Hematopoietic multipotent progenitor cell (in vitro differentiated cells): ENCODE data around the gene HOXB5. TPM values are rescaled to one million over a fixed set of nuclear protein-coding genes. Genes with fewer than 3 reads are reported as not detected.
A peak's percentile ranks its signal among the peaks of the same experiment; 100 is the strongest.

Experiments used
- DNase-seq, 3 donors: peaks; one replicate each; pipeline ENCODE4 v3.0.0-alpha.2; 2011 to 2015; ENCODE audit warnings: low read depth in 2 of 3, low spot score in 2 of 3
- total RNA-seq: library from RNA; depleted of rRNA; stranded (reverse); fragments of >200 nt; gene quantifications from one replicate; pipeline ENCODE4 v1.2.3, GENCODE V29; 2012

HOXB5 gene
- total RNA-seq, 1 donor = 0.54 TPM

DNA sequence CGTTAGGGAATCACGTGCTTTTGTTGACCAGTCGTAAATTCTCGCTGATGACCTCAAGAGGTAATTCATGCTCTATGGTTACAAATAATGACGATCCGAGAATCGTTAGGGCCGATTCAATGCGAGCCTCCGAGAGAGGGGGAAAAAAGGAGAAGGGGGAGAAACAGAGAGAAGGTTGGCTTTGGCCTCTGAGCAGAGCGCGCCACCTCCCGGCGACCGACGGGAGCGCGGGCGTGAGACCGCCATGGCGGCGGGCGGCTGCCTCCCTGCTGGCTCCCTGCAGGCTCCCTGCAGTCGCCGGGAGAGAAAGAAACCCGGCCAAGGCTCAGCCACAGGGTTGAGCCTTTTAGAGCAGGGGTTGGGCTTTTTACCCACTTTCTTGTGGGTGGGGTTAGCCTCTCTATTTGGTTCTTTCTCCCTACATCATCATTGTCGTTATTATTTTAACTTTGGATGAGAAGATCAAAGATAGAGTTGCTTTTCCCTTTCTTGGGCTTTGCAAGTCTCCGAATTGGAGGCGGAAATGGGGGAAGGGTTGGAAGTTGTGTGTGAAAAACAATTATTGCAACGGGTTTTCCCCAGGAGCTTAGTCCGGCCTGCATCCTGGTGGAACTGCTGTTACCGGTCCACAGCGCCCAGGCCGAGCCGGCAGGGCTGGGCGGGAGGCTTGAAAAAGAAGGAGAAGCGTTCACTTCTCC, 410 bp upstream of the HOXB5 start:
- DNase-seq = peak; percentile 60 to 86 (median 80)

- no peak for DNase-seq
Measured at GRCh38 chr17:48592577-48592976, 1.0 kb downstream of the HOXB5 start.

DNA sequence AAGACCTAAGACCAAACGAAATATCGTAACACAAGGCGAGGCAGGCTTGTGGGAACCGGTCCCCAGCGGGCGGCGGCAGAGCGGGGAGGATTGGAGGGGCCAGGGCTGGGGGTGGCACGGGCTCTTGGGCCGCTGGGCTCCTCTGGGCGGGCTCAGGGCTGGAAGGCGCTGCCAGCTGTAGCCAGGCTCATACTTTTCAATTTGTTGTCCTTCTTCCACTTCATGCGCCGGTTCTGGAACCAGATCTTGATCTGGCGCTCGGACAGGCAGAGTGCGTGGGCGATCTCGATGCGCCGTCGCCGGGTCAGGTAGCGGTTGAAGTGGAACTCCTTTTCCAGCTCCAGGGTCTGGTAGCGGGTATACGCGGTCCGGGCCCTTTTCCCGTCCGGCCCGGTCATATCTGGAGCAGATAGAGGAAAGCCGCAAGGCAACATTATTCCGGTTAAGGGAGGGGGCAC, 1.5 kb downstream of the HOXB5 start:
- no peak for DNase-seq

GRCh38 chr17:48591255-48592056, 2.1 kb downstream of the HOXB5 start:
- DNase-seq = no peak

GRCh38 chr17:48590607-48591161, 2.9 kb downstream of the HOXB5 start:
- DNase-seq = no peak

GRCh38 chr17:48589831-48590606, 3.6 kb downstream of the HOXB5 start, which contains the start of gene HOXB3:
Gene HOXB3 (minus strand): TSS chr17:48590241. CDS start chr17:48552474, 37,767 bp downstream.
- DNase-seq = peak in 1 of 3 donors; percentile 62

DNA sequence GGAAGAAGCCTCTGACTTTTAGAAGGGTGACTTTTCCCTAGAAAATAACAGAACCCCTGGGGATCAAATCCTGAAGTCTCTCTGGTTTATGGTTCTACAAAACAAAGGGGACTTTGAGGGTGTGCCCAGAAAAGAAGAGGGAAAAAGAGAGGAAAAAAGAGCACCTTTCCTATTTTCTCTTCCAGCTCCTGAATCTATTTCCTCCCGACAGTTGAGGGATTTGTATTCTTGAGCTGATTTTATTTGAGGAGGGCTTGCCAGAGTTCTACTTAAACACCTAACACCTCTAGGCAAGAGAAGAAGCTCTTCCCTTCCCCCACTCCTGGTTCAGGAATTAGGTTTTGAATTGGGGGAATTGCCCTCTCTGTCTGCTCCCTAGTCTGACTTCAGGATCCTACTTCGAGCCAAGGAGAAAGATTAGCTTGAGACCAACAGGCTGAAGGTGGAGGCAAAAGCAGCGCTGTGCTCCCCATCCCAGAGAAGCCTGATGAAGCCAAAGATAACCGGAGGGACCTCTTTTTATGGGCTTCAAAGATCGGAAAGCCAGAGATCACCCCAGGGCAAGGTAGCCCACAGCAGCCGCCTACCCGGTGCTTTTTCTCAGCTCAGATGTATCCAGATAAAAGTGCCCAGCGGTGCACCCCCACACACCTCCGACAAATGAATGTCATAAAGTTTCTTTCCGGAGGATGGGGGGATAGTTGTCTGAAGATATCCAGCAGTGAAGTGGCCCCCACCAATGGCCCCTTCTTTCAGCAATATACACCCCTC, 4.3 kb downstream of the HOXB5 start:
- DNase-seq = no peak

DNA sequence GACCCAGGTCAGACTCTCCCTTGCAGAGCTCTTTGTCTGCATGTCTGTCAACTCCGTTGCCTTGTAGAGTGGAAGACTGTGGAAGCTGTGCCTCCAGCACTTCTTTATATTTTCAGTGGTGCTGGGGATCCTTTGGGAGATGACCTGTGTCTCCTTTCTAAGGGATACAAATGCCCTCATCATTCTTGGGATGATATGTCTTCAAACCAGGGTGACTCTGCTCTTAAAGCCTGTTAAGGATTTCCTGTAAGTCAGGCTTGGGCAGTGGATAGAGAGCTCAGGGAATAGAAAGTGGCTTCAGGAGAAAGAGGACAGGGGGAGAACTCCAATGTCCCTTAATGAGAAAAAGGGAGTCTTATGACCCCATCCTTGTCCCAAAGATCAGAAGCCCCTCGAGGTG, 5.1 kb downstream of the HOXB5 start:
- no peak for DNase-seq

- no peak for DNase-seq
Measured at GRCh38 chr17:48588074-48588415, 5.5 kb downstream of the HOXB5 start.

DNA sequence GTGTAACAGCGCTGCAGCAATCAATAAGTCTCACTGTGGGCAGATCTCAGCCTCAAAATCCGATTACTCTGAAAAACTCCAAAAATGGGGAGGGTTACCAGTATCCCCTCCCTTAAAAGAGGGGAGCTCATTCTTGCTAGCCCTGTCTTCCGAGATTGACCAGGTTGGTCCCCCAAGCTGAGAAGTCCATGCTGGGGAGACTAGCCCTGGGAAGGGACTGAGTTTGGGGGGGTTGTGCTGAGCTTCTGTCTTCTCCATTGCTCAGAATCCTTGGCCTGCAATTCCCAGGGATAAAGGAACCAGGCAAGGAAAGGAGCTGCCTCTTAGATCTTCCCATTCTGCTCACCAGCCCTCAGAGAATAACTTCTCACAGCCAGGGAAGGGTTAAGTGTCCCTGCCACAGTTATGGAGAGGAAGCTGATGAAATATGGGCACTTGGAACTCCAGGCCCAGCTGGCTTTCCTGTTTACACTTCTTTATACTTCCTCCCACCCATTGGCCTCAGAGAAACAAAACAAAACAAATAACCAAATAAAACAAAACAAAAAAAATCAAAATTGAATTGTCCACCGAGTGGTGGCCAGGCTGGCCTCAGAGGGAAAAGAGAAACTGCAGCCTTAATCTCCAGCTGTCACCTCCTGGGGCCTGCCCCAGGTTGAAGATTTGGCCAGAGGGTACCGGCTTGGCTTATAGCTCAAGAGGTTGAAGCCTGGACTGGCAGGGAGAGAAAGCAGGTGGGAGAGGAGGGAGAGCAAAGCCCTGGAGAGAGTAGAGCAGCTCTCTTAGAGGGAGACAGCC, 6.1 kb downstream of the HOXB5 start:
- no peak for DNase-seq

DNA sequence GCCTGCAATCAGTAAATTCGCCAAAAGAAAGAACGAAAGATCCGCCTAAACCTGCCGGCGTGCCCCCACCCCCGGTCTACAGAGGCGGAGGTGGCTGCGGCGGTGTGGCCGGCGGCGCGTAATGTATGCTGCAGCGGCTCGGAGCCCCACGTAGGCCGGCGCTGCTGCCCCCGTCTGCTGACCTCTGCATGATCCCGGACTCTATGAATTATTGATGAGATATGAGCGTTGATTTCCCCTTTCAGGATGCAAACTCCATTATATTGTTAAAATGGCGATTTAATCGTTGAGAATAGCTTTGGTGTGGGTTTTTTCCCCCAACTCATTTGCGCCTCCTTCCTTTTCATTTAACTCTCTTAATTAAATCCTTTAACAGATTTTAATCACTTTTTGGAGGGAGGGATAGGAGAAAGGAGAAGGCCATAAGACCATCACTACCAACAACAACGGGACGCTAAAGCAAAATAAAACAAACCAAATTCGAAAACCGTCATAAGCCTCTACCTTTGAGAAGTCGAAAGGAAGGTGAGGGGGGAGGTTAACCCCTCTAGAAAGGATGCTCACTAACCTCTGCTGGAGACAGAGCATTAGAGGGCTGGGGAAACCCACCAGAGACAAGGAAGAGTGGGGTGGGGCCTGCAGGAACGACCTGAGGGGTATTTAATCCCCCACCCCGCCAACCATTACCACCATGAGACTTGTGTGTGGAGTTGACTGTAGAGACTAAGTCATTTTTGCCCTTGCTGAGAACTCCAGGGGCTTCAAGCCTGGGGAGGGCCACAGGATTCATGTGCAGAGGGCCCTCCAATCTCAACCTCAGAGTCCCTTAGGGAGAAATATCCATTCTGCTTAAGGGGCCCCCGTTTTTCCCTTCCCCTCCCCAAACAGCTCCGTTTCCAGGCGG, 7.0 kb downstream of the HOXB5 start:
- no peak for DNase-seq

DNA sequence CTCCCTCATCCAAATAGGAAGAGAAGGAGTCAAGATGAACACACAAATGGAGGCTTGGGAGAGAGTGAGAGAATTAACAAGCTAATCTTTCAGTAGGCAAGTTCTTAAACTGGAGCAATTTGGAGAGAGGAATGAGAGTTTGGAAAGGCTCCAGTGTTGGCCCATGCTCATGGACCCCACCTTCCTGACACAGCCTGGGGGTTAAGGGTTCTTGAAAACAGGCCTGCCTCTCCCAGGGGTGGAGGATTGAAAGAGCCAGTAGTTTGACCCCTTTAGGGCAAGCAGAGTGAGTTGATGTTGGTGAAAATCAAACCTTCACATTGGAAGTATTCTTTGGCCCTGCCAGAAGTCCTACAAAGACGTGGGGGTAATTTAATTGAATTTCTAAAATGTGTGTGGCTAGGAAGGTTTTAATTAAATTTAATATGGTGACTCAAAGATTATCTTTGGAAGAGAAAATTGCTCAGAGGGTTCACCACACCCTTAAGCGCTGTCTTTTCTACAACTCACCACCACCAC, 9.3 kb downstream of the HOXB5 start:
- DNase-seq = no peak

DNA sequence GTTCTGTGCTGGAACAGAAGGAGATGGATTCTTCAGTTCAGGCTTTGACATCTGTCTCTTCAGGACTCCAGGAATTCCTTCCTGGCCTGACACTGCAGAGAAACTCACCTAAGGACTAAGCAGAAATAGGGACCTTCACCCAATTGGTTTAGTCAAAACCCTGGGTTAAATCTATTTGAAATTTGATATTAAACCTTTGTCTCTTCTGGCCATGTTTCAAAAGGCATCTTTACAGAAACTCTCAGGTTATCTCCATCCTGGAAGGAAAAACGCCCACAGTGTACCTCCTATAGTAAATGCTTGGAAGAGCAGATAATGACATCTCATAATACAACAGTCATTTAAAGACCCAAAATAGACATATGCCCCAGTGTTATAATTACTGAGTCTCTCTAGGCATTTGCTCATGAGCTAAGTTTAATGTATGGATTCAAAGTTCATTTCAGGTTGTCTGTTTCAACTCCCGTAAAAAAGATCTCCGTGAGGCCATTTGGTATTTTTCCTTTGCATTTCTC, 9.8 kb downstream of the HOXB5 start:
- no peak for DNase-seq

GRCh38 chr17:48582750-48583069, 10.9 kb downstream of the HOXB5 start:
- no peak for DNase-seq

DNA sequence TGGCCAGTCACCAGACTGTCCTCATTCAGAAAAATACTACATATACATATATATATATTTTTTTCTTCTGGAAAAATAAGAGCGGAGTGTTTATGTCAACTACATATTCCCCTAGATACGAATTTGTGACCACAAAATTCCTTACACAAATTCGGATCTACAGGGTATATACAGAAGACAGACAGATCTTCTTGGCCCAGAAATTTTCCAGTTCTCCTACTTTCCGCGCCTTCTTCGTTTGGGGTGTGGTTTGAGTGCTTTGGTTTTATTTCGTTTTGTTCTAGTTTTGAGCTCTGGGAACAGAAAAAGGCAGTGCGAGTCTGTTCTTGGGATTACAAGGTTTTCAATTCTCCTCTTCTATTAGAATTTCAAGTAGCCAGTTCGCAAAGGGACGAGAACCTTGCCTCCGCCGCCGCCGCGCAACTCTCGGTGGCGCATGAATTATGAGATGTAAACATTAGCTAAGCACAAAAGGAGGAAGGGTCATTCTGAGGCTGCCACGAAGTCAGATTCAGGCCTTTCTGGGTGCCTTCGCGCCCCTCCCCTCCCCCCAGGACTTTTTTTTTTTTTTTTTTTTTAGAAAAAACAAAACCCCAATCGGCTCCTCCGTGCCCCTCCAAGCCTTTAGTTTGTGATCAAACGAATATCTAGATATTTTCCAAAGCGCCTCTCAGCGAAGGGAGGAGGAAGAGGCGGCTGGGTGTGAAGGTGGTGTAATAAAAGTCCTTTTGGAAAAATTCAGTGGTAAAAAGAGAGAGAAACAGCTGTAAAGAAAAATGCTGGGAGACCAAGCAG, 13.6 kb downstream of the HOXB5 start:
- no peak for DNase-seq

DNA sequence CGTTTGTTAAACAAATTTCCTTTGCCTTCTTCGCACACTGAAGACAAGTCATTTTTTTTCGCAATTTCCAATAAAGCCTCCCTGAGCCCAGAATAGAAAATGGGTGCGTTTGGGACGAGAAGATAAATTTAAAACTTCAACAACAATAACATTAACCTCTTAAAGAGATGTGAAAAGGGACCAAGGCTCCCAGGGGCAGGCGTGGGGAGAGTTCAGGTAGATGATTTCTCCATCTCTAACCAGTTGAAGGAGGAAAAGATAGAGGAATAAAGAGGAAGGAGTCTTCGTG, 14.2 kb downstream of the HOXB5 start:
- no peak for DNase-seq

GRCh38 chr17:48578616-48579470, 14.7 kb downstream of the HOXB5 start:
- DNase-seq = peak in 1 of 3 donors; percentile 72
